GM21786 (cell line): ENCODE data around the gene GNB1L.

Source experiments
- ATAC-seq: cut with Tn5 transposase; IDR thresholded peaks from one replicate; pipeline ENCODE4 v1.9.1; 2021; ENCODE audit not compliant: unreplicated experiment

GNB1L gene

GRCh38 chr22:19825904-19826618 is 28.6 kb downstream of the GNB1L start:
- no peak for ATAC-seq

- no peak for ATAC-seq
Observed at GRCh38 chr22:19824926-19825339, 29.7 kb downstream of the GNB1L start.

- ATAC-seq: no peak
Observed at GRCh38 chr22:19824212-19824925, 30.3 kb downstream of the GNB1L start.

GRCh38 chr22:19823902-19824211 is 30.8 kb downstream of the GNB1L start:
- no peak for ATAC-seq

- ATAC-seq: no peak
Observed at GRCh38 chr22:19823191-19823901, 31.3 kb downstream of the GNB1L start.

- no peak for ATAC-seq
Observed at GRCh38 chr22:19822301-19823117, 32.2 kb downstream of the GNB1L start.

GRCh38 chr22:19821523-19822300 is 33.0 kb downstream of the GNB1L start:
- no peak for ATAC-seq

- ATAC-seq: no peak
Observed at GRCh38 chr22:19820880-19821522, 33.7 kb downstream of the GNB1L start.

GRCh38 chr22:19819911-19820879 is 34.5 kb downstream of the GNB1L start:
- no peak for ATAC-seq

- ATAC-seq: no peak
Observed at GRCh38 chr22:19819208-19819910, 35.3 kb downstream of the GNB1L start.

GRCh38 chr22:19818324-19819207 is 36.1 kb downstream of the GNB1L start:
- ATAC-seq: no peak

GRCh38 chr22:19816372-19817119 is 38.1 kb downstream of the GNB1L start:
- no peak for ATAC-seq

GRCh38 chr22:19815823-19816290 is 38.8 kb downstream of the GNB1L start:
- no peak for ATAC-seq

- ATAC-seq: no peak
Observed at GRCh38 chr22:19815093-19815822, 39.4 kb downstream of the GNB1L start.

GRCh38 chr22:19814428-19814827 is 40.2 kb downstream of the GNB1L start:
- ATAC-seq: no peak

- no peak for ATAC-seq
Observed at GRCh38 chr22:19812910-19813309, 41.8 kb downstream of the GNB1L start.
